ENCODE measurements around the gene IFNGR2. TPM values are rescaled to one million over a fixed set of nuclear protein-coding genes. Genes with fewer than 3 reads are reported as not detected.
"Not testable (repeated sequence)": the region's sequence is repeated elsewhere in the genome, so short reads cannot be mapped to it uniquely, and the experiment has no call there.

The IFNGR2 gene
- total RNA-seq, 1 experiment from 2014 or later = 47.0 TPM

DNA sequence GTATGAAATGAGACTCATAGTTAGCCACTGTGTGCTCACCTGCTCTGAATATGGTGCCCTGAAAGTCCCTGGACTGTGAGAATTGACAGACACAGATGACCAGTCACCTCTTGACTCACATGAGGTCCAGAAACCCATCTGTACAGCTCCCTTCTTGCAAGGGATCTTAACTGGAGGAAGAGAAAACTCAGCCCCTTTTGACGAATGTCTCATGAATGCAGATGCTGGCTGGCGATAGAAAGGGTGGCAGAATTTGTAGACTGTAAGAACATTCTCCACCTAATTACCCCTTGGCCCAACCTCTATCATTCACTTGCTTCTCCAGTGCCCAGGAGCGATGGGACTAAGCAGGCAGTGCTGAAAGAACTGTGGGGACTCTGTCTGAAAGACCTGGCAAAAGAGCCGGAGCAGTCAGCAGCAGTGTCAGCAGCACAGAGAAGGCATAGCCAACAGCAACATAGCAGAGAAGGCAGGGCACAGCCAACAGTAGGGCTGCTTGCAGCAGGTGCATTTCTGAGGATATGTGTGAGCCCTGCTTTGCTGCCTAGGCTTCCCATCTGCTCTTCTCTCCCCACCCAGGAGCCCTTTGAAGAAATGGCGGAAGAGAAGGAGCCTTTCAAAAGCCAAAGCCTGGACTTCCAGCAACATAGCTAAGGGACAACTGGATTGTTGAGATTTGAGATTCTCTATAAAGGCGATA lies 25.8 kb upstream of the IFNGR2 start:
- no peaks in the 10 kb centered on the region for H3K36me3 Mint-ChIP-seq (ENCODE audit: insufficient read depth, unreplicated experiment)
- TF ChIP-seq, protein P1, sequence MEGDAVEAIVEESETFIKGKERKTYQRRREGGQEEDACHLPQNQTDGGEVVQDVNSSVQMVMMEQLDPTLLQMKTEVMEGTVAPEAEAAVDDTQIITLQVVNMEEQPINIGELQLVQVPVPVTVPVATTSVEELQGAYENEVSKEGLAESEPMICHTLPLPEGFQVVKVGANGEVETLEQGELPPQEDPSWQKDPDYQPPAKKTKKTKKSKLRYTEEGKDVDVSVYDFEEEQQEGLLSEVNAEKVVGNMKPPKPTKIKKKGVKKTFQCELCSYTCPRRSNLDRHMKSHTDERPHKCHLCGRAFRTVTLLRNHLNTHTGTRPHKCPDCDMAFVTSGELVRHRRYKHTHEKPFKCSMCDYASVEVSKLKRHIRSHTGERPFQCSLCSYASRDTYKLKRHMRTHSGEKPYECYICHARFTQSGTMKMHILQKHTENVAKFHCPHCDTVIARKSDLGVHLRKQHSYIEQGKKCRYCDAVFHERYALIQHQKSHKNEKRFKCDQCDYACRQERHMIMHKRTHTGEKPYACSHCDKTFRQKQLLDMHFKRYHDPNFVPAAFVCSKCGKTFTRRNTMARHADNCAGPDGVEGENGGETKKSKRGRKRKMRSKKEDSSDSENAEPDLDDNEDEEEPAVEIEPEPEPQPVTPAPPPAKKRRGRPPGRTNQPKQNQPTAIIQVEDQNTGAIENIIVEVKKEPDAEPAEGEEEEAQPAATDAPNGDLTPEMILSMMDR (IDR thresholded peaks at IDR 0.05; ENCODE audit: insufficient read depth in 1 of 2, low read depth in 1 of 2, low read length in 1 of 2, severe bottlenecking in 1 of 2, unreplicated experiment in 1 of 2) = no peak
- ChIA-PET CTCF (interaction anchor here (0.6 to 0.9 kb wide), 3 partner anchors 16 to 204 kb away, joined by 3 to 5 read pairs (median 4); no protein-coding TSS in a partner anchor), POLR2A (no interaction called here)
- DNase-seq = no peak
- no peaks in the 10 kb centered on the region for H3K9me3 Mint-ChIP-seq (ENCODE audit: unreplicated experiment)
- Histone ChIP-seq H3K4me1 (peaks cover 11% of the 10 kb centered on the region), H3K4me3 (ENCODE audit: low read depth, low read length) (no peak overlapping the region), H3K36me3 (ENCODE audit: control insufficient read depth, insufficient read depth, low read length) (no peaks in the 10 kb centered on the region), H3K27me3 (replicated peaks; ENCODE audit: control insufficient read depth, insufficient read depth, low read length) (no peaks in the 10 kb centered on the region), H3K9me3 (no peaks in the 10 kb centered on the region)
- no TSS peak for BruUV-seq (replicated peaks)
- H3K4me1 Mint-ChIP-seq (ENCODE audit: low read depth, unreplicated experiment) = no peaks in the 10 kb centered on the region
- no peak overlapping the region for H3K27ac Mint-ChIP-seq (ENCODE audit: unreplicated experiment)
- no peaks in the 10 kb centered on the region for H3K27me3 Mint-ChIP-seq (ENCODE audit: insufficient read depth, unreplicated experiment)
- intact Hi-C loops (cut with micrococcal nuclease; ENCODE audit: unreplicated experiment) = no loop called here
- no peak overlapping the region for H3K4me3 Mint-ChIP-seq (ENCODE audit: unreplicated experiment)

DNA sequence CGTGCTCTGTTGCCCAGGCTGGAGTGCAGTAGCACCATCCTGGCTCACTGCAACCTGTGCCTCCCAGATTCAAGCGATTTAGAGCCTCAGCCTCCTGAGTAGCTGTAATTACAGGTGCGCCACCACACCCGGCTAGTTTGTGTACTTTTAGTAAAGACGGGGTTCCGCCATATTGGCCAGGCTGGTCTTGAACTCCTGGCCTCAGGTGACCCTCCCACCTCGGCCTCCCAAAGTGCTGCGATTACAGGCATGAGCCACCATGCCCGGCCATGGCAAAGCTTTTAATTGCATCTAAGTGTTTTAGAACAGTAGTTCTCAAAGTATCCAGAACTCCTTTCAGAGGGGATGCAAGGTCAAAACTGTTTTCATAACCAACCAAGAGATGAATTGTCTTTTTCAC lies 25.1 kb upstream of the IFNGR2 start:
- intact Hi-C loops (cut with micrococcal nuclease; ENCODE audit: unreplicated experiment) = no loop called here

DNA sequence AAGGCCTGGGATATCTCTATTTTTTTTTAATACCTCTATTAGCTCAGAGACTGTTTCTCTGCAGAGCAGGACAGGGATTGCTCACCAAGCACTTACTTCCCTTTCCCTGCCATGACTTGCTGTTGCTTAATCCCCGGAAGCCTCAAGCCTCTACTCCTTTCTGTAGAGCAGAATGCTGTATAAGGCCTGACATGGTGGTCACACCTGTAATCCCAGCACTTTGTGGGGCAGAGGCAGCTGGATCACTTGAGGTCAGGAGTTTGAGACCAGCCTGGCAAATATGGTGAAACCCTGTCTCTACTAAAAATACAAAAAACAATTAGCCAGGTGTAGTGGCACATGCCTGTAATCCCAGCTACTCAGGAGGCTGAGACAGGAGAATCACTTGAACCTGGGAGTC lies 23.3 kb upstream of the IFNGR2 start:
- H3K36me3 Mint-ChIP-seq (ENCODE audit: insufficient read depth, unreplicated experiment); intact Hi-C loops (cut with micrococcal nuclease; ENCODE audit: unreplicated experiment); H3K4me3 ChIP-seq (ENCODE audit: low read depth, low read length); H3K9me3 Mint-ChIP-seq (ENCODE audit: unreplicated experiment); POLR2A ChIA-PET; H3K27ac Mint-ChIP-seq (ENCODE audit: unreplicated experiment); H3K27me3 ChIP-seq (replicated peaks; ENCODE audit: control insufficient read depth, insufficient read depth, low read length); CTCF ChIA-PET; H3K4me1 Mint-ChIP-seq (ENCODE audit: low read depth, unreplicated experiment); H3K9me3 ChIP-seq; DNase-seq; H3K4me3 Mint-ChIP-seq (ENCODE audit: unreplicated experiment); BruUV-seq (replicated peaks); H3K27me3 Mint-ChIP-seq (ENCODE audit: insufficient read depth, unreplicated experiment); H3K36me3 ChIP-seq (ENCODE audit: control insufficient read depth, insufficient read depth, low read length): not testable (repeated sequence)
- peaks cover 27% of the 10 kb centered on the region for H3K4me1 ChIP-seq

More for the DNA sequence above, 25.1 kb upstream of the IFNGR2 start:
- Mint-ChIP-seq H3K27me3 (ENCODE audit: insufficient read depth, unreplicated experiment) (no peaks in the 10 kb centered on the region), H3K27ac (ENCODE audit: unreplicated experiment) (no peak overlapping the region), H3K36me3 (ENCODE audit: insufficient read depth, unreplicated experiment) (no peaks in the 10 kb centered on the region), H3K4me1 (ENCODE audit: low read depth, unreplicated experiment) (no peaks in the 10 kb centered on the region), H3K4me3 (ENCODE audit: unreplicated experiment) (no peak overlapping the region), H3K9me3 (ENCODE audit: unreplicated experiment) (no peaks in the 10 kb centered on the region)
- TF ChIP-seq, protein P1 (IDR thresholded peaks at IDR 0.05; ENCODE audit: insufficient read depth in 1 of 2, low read depth in 1 of 2, low read length in 1 of 2, severe bottlenecking in 1 of 2, unreplicated experiment in 1 of 2) = no peak
- H3K4me3 ChIP-seq (ENCODE audit: low read depth, low read length) = no peak overlapping the region
- POLR2A ChIA-PET = no interaction called here
- peaks cover 18% of the 10 kb centered on the region for H3K4me1 ChIP-seq
- no peak for DNase-seq
- no peaks in the 10 kb centered on the region for H3K27me3 ChIP-seq (replicated peaks; ENCODE audit: control insufficient read depth, insufficient read depth, low read length)
- CTCF ChIA-PET = interaction anchor here (0.6 to 0.9 kb wide), 2 partner anchors 16 to 205 kb away, joined by 4 to 5 read pairs; no protein-coding TSS in a partner anchor
- H3K9me3 ChIP-seq = no peaks in the 10 kb centered on the region
- no TSS peak for BruUV-seq (replicated peaks)
- no peaks in the 10 kb centered on the region for H3K36me3 ChIP-seq (ENCODE audit: control insufficient read depth, insufficient read depth, low read length)

Data from Caco-2 (cell line).